T47D (cell line): ENCODE measurements around the gene PHF21B.
A peak's percentile ranks its signal among the peaks of the same experiment; 100 is the strongest.
"Not testable (repeated sequence)": the region's sequence is repeated elsewhere in the genome, so short reads cannot be mapped to it uniquely, and the experiment has no call there.

Source experiments
- DNase-seq, 2 experiments: peaks; one replicate each; pipeline versions ENCODE4 v3.0.0 to v3.0.0-alpha.2; 2011 to 2012; ENCODE audit warnings: low read depth in 1 of 2, low spot score in 1 of 2
- JUND ChIP-seq: IDR thresholded peaks from 2 replicates; pipeline ENCODE4 v1.6.1; 2012; ENCODE audit warnings: low read depth
- in situ Hi-C: cut with HindIII; loops from 2 replicates; pipeline ENCODE4 v1.10.0; 2016; ENCODE audit warnings: low sequenced_read_pairs, low pct_unique_long_range_greater_than_20kb

Gene PHF21B

DNA sequence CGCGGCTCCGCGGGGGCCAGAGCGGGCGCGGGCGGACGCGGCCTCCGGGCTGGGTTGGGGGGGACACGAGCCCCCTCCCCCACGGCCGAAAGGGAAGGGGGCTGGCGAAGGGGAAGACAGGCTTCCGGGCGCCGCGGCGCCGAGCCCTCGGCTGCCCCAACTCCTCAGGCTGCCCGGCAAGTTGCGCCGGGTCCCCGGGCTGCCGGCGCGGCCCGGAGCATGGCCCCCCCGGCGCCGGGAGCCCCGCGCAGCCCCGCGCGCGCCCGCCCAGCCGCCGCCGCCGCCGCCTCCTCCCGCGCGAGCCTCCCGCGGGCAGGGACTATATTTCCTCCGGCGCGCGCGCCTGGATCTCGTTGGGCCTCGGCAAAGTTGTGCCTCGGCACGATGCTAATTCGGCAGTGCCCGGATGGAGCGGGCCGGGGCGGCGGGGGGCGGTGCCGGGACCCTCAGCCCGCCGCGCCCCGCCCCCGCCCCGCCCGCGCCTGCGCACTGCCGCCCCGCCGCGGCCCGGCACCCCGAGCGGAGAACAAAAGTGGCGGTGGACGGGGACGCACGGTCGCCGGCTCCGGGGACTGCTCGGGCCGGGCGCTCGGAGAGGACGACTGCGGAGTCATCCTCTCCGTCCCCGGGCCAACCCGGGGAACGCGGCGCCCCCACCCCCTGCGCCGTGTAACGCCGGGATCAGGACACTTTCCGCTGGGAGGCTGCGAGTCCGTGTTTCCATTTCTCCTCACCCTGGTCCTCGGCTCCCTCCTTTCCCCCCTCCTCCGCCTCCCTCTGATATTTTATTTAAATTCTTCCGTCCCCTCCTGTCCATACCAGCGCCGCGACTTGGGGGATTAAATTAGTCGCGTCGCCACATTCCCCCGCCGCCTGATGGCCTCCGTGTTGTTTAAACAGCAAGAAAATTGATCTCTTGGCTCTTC is at the start of gene PHF21B:
Gene PHF21B (minus strand): TSS at position 400 of the 926 bp plus-strand sequence. CDS start 456 bp downstream, outside the sequence.
- TF ChIP-seq JUND, result no peak
- DNase-seq, result peak; percentile 33 to 56
- in situ Hi-C loops, result no loop called here

DNA sequence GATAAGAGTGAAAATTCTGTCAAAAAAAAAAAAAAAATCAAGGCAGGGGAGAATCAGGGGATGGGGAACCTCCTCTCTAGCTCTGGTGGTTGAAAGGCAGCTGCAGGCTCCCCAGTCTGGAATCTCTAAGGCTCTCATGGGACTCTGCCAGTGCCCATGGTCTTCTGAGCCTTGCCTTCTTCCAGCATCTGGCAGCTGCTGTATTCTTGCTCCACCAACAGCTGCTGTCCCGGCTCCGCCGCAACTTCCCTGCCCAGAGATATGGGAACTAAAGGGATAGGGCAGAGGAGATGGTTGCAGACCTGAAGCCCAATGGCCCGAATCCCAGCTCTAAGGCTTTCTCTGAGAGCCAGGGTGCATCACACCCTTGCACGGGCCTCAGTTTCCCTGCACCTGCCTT is 49.5 kb upstream of the PHF21B start:
- TF ChIP-seq JUND, result no peak
- in situ Hi-C loops, result no loop called here
- DNase-seq, result no peak

DNA sequence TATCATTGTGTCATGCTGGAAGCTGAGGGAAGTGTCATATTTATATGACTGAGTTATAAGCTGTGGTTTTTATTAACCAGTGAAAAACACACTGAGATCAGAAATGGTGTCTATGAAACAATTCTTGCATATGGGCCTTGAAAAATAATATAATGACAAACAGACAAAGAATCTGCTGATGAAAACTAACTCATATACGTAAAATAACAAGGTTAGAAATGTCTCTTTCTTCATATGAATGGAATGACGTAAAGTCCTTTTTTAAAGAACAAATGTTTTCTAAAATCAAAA is 48.8 kb upstream of the PHF21B start:
- in situ Hi-C loops, result no loop called here
- TF ChIP-seq JUND, result no peak
- DNase-seq, result no peak

GRCh38 chr22:45055936-45056335 is 46.1 kb upstream of the PHF21B start:
- TF ChIP-seq JUND, result no peak
- in situ Hi-C loops, result no loop called here

DNA sequence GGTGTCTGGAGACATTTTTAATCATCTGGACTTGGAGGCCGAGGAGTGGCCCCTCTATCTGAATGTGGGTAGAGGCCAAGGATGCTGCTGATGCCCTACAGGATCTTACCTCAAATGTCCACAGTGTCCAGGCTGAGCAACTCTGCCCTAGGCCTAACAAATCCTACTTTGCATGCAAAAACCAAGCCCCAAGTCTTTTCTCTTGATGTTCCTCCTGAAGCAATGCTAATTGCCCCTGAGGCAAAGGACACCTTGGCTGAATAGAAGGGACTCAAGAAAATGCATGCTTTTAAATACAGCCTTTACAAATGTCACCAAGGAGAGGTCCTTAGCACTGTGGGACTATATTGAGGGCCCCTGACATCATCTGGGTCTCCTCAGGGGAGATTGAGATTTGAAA is 43.8 kb upstream of the PHF21B start:
- no peak for TF ChIP-seq JUND
- in situ Hi-C loops, result no loop called here
- no peak for DNase-seq

More at GRCh38 chr22:45055936-45056335, 46.1 kb upstream of the PHF21B start:
- no peak for DNase-seq

GRCh38 chr22:45053094-45053493 is 43.3 kb upstream of the PHF21B start:
- in situ Hi-C loops, result no loop called here

DNA sequence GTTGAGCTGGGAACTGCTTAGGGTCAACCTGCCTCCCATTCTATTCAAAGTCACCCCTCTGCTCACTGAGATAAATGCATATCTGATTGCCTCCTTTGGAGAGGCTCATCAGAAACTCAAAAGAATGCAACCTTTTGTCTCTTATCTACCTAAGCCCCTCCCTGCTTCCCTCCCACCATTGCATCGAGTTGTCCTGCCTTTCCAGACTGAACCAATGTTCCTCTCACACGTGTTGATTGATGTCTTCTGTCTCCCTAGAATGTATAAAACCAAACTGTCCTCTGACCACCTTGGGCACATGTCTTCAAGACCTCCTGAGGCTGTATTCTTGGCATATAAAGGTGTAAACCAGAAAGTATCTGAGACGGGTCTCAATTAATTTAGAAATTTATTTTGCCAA is 42.9 kb upstream of the PHF21B start:
- DNase-seq, in situ Hi-C loops: not testable (repeated sequence)

More at GRCh38 chr22:45053094-45053493, 43.3 kb upstream of the PHF21B start:
- no peak for DNase-seq
- no peak for TF ChIP-seq JUND

GRCh38 chr22:45051946-45052345 is 42.1 kb upstream of the PHF21B start:
- no peak for TF ChIP-seq JUND
- in situ Hi-C loops, result no loop called here
- no peak for DNase-seq

GRCh38 chr22:45051419-45051818 is 41.6 kb upstream of the PHF21B start:
- no peak for TF ChIP-seq JUND
- in situ Hi-C loops, result no loop called here
- no peak for DNase-seq

- no peak for DNase-seq
- TF ChIP-seq JUND, result no peak
- in situ Hi-C loops, result no loop called here
Observed at GRCh38 chr22:45047260-45047659, 37.5 kb upstream of the PHF21B start.

GRCh38 chr22:45045208-45045607 is 35.4 kb upstream of the PHF21B start:
- TF ChIP-seq JUND, result no peak
- in situ Hi-C loops, result no loop called here
- DNase-seq, result no peak

DNA sequence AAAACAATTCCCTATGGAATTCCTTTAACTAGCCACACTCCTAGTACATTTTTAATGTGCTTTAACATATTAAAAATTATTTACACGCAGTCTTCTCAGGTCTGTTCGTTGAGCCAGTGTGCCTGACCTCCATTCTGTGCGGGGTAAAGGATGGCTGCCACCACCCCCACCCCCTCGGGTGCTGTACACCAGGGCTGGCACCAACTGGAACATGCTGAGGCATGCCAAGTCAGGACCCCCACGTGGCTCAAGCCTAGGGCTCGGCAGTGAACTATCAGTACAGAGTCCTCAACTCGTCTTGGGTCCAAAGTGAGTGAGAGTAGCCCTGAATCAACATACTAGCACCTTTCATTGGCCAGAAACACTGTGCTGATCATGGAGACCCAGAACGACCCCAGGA is 32.5 kb upstream of the PHF21B start:
- no peak for TF ChIP-seq JUND
- in situ Hi-C loops, result no loop called here
- DNase-seq, result no peak

GRCh38 chr22:45039133-45039532 is 29.3 kb upstream of the PHF21B start:
- no peak for DNase-seq
- TF ChIP-seq JUND, result no peak
- in situ Hi-C loops, result no loop called here

DNA sequence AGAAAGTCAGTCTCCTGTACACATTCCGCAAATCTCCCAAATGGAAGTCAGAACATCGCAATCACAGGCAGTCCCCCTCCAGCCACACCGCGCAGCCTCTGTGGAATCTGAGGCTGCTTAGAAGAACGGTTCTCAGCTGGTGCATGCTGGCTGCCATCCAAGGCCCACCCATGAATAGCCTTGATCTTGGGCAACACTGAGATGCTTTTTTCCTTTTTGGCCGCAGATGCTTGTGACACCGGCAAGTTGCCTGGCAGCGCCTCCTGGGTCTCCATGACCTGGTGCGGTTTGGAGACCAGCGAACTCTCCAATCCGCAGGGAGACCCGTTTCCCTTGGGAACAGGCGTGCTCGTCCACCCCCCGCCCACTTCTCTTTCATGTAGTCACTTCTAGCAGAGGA is 26.3 kb upstream of the PHF21B start:
- in situ Hi-C loops, result no loop called here
- no peak for TF ChIP-seq JUND
- DNase-seq, result peak in 1 of 2 experiments; percentile 50
